K562 (cell line): ENCODE measurements around the gene PCP2. TPM values are rescaled to one million over a fixed set of nuclear protein-coding genes. Genes with fewer than 3 reads are reported as not detected.

Experiments used
- BRF1 ChIP-seq: IDR thresholded peaks from 3 replicates; pipeline ENCODE4 v1.6.1; 2011; ENCODE audit warnings: borderline replicate concordance, mild to moderate bottlenecking; ENCODE audit not compliant: insufficient read length; ENCODE audit errors: extremely low read depth
- CCNT2 ChIP-seq: IDR thresholded peaks from 2 replicates; pipeline ENCODE4 v1.6.1; 2011; ENCODE audit warnings: borderline replicate concordance, low read depth, mild to moderate bottlenecking, moderate library complexity, mixed read lengths, low read length; ENCODE audit not compliant: insufficient read length; ENCODE audit errors: extremely low read depth
- CTCF ChIP-seq, 3 experiments: IDR thresholded peaks in 2 of 3; conservative IDR thresholded peaks in 1 of 3; 2 replicates each; pipeline ENCODE4 v1.5.1; 2011 to 2012; ENCODE audit warnings: low read length in 3 of 3, mild to moderate bottlenecking in 3 of 3, control low read depth in 2 of 3, improper control_type of control experiment in 1 of 3, inconsistent platforms in 1 of 3, low read depth in 1 of 3, mixed read lengths in 1 of 3, moderate library complexity in 1 of 3; ENCODE audit not compliant: insufficient read depth in 2 of 3
- ETV6 ChIP-seq, 3 experiments: fragments of 150-350 bp in 1 of 3; sonication (generic) in 1 of 3; formaldehyde crosslinking in 1 of 3; IDR thresholded peaks; 2 replicates each; pipeline versions ENCODE4 v1.6.1 to v1.8.0; 2014 to 2022; ENCODE audit warnings: borderline replicate concordance in 2 of 3, low read depth in 2 of 3, antibody characterized with exemption in 1 of 3, low read length in 1 of 3, mild to moderate bottlenecking in 1 of 3, missing genetic modification reagents in 1 of 3
- HDAC2 ChIP-seq: fragments of 450-650 bp; IDR thresholded peaks from 2 replicates; pipeline ENCODE4 v1.6.1; 2016; ENCODE audit warnings: mild to moderate bottlenecking
- HOXB6 ChIP-seq: fragments of 250-450 bp; sonication (Bioruptor Pico); IDR thresholded peaks from 2 replicates; pipeline ENCODE4 v1.5.1; 2022; ENCODE audit warnings: mild to moderate bottlenecking, borderline replicate concordance
- HSF4 ChIP-seq: fragments of 250-450 bp; sonication (Bioruptor Pico); IDR thresholded peaks from 2 replicates; pipeline ENCODE4 v2.1.2; 2022; ENCODE audit warnings: mild to moderate bottlenecking, moderate library complexity, borderline replicate concordance
- JUND ChIP-seq, 2 experiments: IDR thresholded peaks; 2 replicates in 1 of 2; 3 replicates in 1 of 2; pipeline ENCODE4 v1.6.1; 2011; ENCODE audit warnings: borderline replicate concordance in 2 of 2, low read depth in 2 of 2, low read length in 2 of 2, improper control_type of control experiment in 1 of 2, missing biosample characterization in 1 of 2, missing genetic modification characterization in 1 of 2, missing genetic modification reagents in 1 of 2
- NR4A1 ChIP-seq, 2 experiments: fragments of 250-450 bp in 1 of 2; fragments of 450-650 bp in 1 of 2; sonication (Bioruptor Pico) in 1 of 2; IDR thresholded peaks; 2 replicates each; pipeline versions ENCODE4 v1.4.0 to v1.6.1; 2016 to 2020; ENCODE audit warnings: mild to moderate bottlenecking in 2 of 2, missing compliant biosample characterization in 1 of 2, missing genetic modification characterization in 1 of 2, moderate library complexity in 1 of 2
- NUFIP1 ChIP-seq: fragments of 450-650 bp; IDR thresholded peaks from 2 replicates; pipeline ENCODE4 v1.6.1; 2018; ENCODE audit not compliant: partially characterized antibody
- TCFL5 ChIP-seq: fragments of 250-450 bp; sonication (Bioruptor Pico); conservative IDR thresholded peaks from 2 replicates; pipeline ENCODE4 v1.6.1; 2021; ENCODE audit warnings: mild to moderate bottlenecking, moderate library complexity, matching md5 sums
- polyA plus RNA-seq, 8 experiments: library from polyadenylated mRNA; depleted of rRNA in 4 of 8; stranded (reverse) in 5 of 8; unstranded in 3 of 8; fragments of >200 nt; fragmentation: Nextera tagmentation in 2 of 8; fragmentation: Illumina TruSeq in 1 of 8; extraction: Ambion mirVana in 2 of 8; extraction: Trizol in 1 of 8; gene quantifications; 2 replicates each; pipeline versions ENCODE4 v1.2.1 to v1.2.3, GENCODE V29; 2011 to 2014; ENCODE audit warnings: inconsistent platforms in 1 of 8, missing spikeins in 1 of 8
- total RNA-seq, 7 experiments: library from RNA; depleted of rRNA in 6 of 7; stranded (reverse); fragments of >200 nt in 6 of 7; fragmentation: Illumina TruSeq in 2 of 7; extraction: Trizol in 2 of 7; gene quantifications; 2 replicates each; pipeline versions ENCODE4 v1.2.1 to v1.2.3, GENCODE V29; 2011 to 2021; ENCODE audit warnings: low replicate concordance in 1 of 7
- TF ChIP-seq, protein P1 (sequence below): fragments of 150-350 bp; IDR thresholded peaks from 2 replicates; pipeline ENCODE4 v1.6.1; 2014; ENCODE audit warnings: low read depth, mild to moderate bottlenecking, low read length, borderline replicate concordance

Gene PCP2
- total and polyA plus RNA-seq, 9 of the 15 experiments (the other 6 are each of a cell fraction or from before 2014, with no cell fraction given): 0.17 to 1.3 (median 0.49) TPM; not detected in 3

DNA sequence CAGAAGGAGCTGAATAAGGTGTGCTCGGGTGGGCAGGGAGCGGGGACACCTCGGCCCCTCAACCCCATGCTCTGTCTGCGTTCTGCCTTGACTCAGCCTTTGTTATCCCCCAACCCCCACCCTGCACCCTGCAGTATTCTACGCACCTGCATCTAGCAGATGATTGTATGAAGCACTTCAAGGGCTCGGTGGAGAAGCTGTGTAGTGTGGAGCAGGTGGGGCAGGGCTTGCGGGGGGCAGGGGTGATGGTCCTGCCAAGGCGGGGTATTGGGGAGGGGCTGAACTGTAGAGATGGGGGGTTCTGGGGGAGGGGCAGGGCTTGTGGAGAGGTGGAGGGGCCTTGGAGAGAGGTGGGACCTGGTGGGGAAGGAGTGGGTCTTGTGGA lies 9.5 kb upstream of the PCP2 start (continued):
- TF ChIP-seq TCFL5 (CRISPR knock-in tag) (no peak), CCNT2 (no peak), NR4A1 (CRISPR knock-in tag; IDR thresholded peaks at IDR 0.05) (no peak), NR4A1 (tag; IDR thresholded peaks at IDR 0.05) (no peak), BRF1 (no peak), ETV6 (IDR thresholded peaks at IDR 0.05; ENCODE audit: borderline replicate concordance in 1 of 2, low read depth in 2 of 2, low read length in 1 of 2) (no peak), ETV6 (CRISPR knock-in tag; IDR thresholded peaks at IDR 0.05; ENCODE audit: borderline replicate concordance) (no peak), CTCF (IDR thresholded peaks at IDR 0.05 in 2 of 3, conservative IDR thresholded peaks at IDR 0.05 in 1 of 3; ENCODE audit: insufficient read depth in 2 of 3, low read depth in 1 of 3, low read length in 3 of 3) (no peak), NUFIP1 (no peak), HSF4 (CRISPR knock-in tag) (no peak), JUND (IDR thresholded peaks at IDR 0.05; ENCODE audit: borderline replicate concordance, low read depth, low read length) (no peak), JUND (tag; IDR thresholded peaks at IDR 0.05; ENCODE audit: borderline replicate concordance, low read depth, low read length) (no peak), HDAC2 (no peak), HOXB6 (CRISPR knock-in tag) (no peak)
- TF ChIP-seq, protein P1, sequence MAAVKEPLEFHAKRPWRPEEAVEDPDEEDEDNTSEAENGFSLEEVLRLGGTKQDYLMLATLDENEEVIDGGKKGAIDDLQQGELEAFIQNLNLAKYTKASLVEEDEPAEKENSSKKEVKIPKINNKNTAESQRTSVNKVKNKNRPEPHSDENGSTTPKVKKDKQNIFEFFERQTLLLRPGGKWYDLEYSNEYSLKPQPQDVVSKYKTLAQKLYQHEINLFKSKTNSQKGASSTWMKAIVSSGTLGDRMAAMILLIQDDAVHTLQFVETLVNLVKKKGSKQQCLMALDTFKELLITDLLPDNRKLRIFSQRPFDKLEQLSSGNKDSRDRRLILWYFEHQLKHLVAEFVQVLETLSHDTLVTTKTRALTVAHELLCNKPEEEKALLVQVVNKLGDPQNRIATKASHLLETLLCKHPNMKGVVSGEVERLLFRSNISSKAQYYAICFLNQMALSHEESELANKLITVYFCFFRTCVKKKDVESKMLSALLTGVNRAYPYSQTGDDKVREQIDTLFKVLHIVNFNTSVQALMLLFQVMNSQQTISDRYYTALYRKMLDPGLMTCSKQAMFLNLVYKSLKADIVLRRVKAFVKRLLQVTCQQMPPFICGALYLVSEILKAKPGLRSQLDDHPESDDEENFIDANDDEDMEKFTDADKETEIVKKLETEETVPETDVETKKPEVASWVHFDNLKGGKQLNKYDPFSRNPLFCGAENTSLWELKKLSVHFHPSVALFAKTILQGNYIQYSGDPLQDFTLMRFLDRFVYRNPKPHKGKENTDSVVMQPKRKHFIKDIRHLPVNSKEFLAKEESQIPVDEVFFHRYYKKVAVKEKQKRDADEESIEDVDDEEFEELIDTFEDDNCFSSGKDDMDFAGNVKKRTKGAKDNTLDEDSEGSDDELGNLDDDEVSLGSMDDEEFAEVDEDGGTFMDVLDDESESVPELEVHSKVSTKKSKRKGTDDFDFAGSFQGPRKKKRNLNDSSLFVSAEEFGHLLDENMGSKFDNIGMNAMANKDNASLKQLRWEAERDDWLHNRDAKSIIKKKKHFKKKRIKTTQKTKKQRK: no peak
